Mesothelial cell of epicardium (in vitro differentiated cells): Measurements from ENCODE around the gene ENTPD8. TPM values are rescaled to one million over a fixed set of nuclear protein-coding genes. Genes with fewer than 3 reads are reported as not detected.

Source experiments
- DNase-seq, 2 experiments: peaks; one replicate each; pipeline ENCODE4 v3.0.0; 2021; ENCODE audit warnings: low spot score in 2 of 2; ENCODE audit not compliant: unreplicated experiment in 2 of 2
- H3K27ac Mint-ChIP-seq: 2 replicates; pipeline ENCODE4 v1.8.0; 2021; ENCODE audit warnings: mixed read lengths
- H3K27me3 Mint-ChIP-seq: 2 replicates; pipeline ENCODE4 v1.8.0; 2021; ENCODE audit warnings: low read depth, mixed read lengths
- H3K36me3 Mint-ChIP-seq: 2 replicates; pipeline ENCODE4 v1.8.0; 2021; ENCODE audit warnings: mixed read lengths
- H3K4me1 Mint-ChIP-seq: 2 replicates; pipeline ENCODE4 v1.8.0; 2021; ENCODE audit warnings: mixed read lengths
- H3K4me3 Mint-ChIP-seq: 2 replicates; pipeline ENCODE4 v1.8.0; 2021; ENCODE audit warnings: mild to moderate bottlenecking, moderate library complexity, mixed read lengths
- H3K9me3 Mint-ChIP-seq: 2 replicates; pipeline ENCODE4 v1.8.0; 2021; ENCODE audit warnings: mixed read lengths
- total RNA-seq: library from RNA; stranded (reverse); gene quantifications from 3 replicates; pipeline ENCODE4 v1.2.1, GENCODE V29; 2021
- TF ChIP-seq, protein P1 (sequence below): fragments of 200-600 bp; sonication (generic); IDR thresholded peaks from one replicate; pipeline ENCODE4 v1.5.0; 2021; ENCODE audit warnings: antibody characterized with exemption; ENCODE audit not compliant: unreplicated experiment

ENTPD8 gene
- total RNA-seq, 1 donor from 2014 or later, result 1.4 TPM

DNA sequence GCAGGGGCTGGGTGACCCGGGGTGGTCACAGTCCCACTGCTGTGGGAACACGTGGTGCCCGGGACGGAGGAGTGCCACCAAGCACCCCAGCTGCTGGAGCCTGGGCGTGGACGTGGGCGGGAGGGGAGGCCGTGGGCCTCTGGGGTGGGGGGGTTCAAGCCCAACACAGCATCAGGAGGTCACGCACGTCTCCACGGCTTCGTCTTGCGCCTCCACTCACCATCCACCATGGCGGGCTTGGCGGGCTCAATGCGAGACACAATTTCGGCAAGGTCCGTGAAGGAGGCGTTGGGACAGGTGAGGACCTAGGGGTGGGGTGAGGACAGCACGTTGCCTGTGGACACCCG is 20.1 kb upstream of the ENTPD8 start:
- Mint-ChIP-seq H3K4me3 (no peak overlapping the region), H3K4me1 (peaks cover 2% of the 10 kb centered on the region), H3K9me3 (no peaks in the 10 kb centered on the region), H3K36me3 (no peaks in the 10 kb centered on the region), H3K27ac (no peak overlapping the region), H3K27me3 (peaks cover 30% of the 10 kb centered on the region)
- DNase-seq, result no peak
- TF ChIP-seq, protein P1, sequence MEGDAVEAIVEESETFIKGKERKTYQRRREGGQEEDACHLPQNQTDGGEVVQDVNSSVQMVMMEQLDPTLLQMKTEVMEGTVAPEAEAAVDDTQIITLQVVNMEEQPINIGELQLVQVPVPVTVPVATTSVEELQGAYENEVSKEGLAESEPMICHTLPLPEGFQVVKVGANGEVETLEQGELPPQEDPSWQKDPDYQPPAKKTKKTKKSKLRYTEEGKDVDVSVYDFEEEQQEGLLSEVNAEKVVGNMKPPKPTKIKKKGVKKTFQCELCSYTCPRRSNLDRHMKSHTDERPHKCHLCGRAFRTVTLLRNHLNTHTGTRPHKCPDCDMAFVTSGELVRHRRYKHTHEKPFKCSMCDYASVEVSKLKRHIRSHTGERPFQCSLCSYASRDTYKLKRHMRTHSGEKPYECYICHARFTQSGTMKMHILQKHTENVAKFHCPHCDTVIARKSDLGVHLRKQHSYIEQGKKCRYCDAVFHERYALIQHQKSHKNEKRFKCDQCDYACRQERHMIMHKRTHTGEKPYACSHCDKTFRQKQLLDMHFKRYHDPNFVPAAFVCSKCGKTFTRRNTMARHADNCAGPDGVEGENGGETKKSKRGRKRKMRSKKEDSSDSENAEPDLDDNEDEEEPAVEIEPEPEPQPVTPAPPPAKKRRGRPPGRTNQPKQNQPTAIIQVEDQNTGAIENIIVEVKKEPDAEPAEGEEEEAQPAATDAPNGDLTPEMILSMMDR, result no peak

DNA sequence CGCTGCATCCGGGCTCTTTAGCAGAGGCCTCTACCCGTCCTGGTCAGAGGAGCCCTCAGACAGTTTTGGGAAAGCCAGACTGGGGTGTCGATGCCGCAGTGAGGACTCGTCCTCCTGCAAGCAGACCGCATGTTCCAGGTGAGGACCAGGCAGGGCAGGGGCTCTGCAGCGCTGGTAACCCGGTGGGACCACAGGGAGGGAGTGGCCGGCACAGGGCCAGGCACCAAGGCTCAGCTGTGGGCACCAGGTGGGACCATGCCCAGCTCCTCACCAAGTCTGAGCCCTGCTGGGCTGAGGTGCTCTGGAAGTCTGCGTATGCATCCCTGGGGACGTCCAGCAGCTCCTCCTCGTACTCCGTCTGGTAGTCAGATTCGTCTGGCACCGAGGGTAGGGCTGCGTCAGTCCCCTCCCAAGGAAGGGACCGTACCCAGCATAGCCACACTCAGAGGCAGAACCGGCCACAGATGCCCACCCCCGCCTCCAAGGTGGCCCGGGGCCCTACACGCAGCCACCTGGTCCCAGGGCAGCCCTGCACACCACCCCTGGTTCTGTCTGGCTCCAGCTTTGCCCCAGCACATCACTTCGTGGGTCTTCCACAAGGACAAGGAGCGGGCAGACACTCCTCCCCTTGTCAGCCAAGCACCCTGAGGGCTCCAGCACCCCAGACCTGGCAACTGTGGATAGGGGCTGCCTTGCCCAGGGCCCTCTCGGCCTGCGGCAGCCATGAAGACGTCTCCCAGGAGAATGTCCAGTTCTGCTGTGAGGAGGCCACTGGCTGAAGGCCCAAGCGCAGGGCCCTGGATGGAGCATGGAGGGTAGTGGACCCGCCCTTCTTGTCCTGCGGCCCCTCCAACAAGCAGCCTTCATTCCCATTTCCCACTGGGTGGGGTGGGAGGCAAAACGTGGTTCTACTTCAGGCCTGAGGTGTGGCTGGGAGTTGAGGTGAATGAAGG is 19.5 kb upstream of the ENTPD8 start:
- Mint-ChIP-seq H3K9me3 (no peaks in the 10 kb centered on the region), H3K4me3 (no peak overlapping the region), H3K27ac (no peak overlapping the region), H3K4me1 (peaks cover 4% of the 10 kb centered on the region), H3K27me3 (peaks cover 26% of the 10 kb centered on the region), H3K36me3 (peaks cover 3% of the 10 kb centered on the region)
- TF ChIP-seq, protein P1, result no peak
- DNase-seq, result no peak

DNA sequence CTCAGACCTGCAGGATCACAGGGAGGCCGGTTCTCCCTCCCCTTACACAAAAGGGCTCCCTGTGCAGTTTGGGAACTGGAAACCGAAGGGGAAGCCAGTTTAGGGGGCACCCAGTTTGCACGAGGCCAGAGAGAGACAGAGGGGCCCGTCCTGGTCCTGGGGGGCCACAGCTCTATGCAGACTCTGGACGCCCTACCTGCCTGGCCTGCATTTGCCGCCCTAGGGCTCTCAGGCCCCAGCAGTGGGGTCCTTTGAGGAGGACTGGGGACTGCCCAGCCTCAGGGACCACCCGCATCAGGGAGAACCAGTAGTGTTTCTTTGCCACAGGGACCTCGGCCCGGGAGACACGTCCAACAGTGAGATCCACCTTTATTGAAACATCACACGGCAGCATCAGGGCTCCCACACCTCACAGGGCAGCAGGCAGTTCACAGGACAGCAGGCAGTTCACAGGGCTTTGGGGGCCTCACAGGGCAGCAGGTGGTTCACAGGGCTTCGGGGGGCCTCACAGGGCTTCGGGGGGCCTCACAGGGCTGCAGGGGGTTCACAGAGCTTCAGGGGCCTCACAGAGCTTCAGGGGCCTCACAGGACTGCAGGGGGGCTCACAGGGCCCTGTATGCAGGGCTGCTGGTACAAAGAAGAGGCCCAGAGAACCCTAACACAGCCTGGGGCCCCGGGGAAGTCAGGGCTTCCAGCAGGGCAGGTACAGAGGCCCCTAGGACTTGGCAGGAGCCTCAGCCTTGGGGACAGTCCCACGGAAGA is 18.6 kb upstream of the ENTPD8 start:
- Mint-ChIP-seq H3K36me3 (peaks cover 3% of the 10 kb centered on the region), H3K27me3 (peaks cover 24% of the 10 kb centered on the region), H3K27ac (no peak overlapping the region), H3K4me1 (peaks cover 4% of the 10 kb centered on the region), H3K4me3 (peak overlapping the region; percentile 55), H3K9me3 (no peaks in the 10 kb centered on the region)
- DNase-seq, result peak in 1 of 2 experiments; percentile 35
- TF ChIP-seq, protein P1, result no peak

DNA sequence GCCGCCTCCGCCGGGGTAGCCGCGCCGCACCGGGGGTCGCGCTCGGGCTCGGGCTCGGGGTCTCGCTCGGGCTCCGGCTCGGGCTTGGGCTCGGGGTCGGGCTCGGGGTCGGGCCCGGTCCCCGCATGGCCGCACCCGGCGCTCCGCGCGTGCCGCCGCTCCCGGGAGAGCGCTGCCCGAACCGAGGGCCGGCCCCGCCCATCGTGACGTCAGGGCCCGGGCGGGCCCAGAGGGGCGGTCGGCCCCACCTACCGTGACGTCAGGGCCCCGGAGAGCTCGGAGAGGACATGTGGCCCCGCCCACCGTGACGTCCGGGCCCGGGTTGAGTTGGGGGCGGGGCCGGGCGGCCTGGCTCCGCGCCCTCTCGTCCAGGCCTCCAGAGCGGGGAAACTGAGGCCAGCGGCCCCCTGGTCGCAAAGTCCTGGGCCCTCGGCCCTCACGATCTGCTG is 18.0 kb upstream of the ENTPD8 start, which contains the start of gene NSMF:
NSMF (minus strand) TSS at position 183 of the 449 bp plus-strand sequence. CDS start 232 bp downstream, outside the sequence.
- Mint-ChIP-seq H3K36me3 (peaks cover 3% of the 10 kb centered on the region), H3K27ac (no peak within 1 kb of the TSS), H3K4me3 (peak within 1 kb of the TSS; percentile 55), H3K27me3 (peaks cover 24% of the 10 kb centered on the region), H3K4me1 (peaks cover 10% of the 10 kb centered on the region), H3K9me3 (no peaks in the 10 kb centered on the region)
- peak; percentile 98 for DNase-seq
- TF ChIP-seq, protein P1, result no peak

DNA sequence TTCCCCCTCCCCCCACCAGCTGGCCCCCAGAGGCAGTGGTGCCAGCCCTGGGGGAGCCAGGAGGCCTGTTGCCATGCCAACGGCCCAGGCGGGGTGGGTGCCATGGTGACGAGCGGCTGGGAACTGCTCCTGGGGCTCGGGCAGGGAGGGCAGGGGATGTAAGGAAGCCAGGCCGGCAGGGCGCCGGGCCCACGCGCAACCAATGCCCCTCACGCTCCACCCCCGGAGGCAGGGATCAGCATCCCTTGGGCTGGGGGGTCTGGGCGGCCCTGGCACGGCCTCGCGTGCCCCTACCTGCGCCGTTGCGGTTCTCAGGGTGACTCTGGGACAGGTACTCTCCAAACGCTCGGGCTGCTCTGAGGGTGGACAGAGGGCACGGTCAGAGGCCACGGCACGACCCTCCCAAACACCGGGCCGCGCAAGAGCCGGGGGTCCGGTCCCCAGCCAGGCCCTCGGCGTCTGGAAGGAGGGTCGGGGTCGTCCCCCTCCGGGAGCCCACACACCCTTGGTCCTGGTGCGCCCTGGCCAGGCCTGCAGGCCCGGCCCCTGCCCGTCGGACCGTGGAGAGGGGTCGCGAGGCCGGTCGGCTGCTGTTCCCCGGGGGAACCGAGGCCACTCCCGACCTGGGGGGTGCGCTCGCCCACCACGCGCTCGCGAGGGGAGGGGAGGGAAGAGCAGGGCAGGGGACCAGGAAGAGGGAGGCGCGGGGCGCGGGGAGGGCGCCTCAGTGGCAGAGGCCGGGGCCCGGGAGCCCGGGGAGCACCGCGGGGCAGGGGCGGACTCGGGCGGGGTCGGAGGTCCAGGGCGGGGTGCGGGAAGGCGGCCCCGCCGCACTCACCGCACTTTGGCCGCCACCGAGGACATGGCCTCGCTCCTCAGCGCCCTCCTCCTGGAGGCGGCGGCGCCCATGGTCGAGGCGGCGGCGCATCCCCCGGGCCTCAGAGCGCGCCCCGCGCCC is 17.3 kb upstream of the ENTPD8 start:
- H3K27ac Mint-ChIP-seq, result no peak overlapping the region
- peak in 1 of 2 experiments; percentile 19 for DNase-seq
- peaks cover 13% of the 10 kb centered on the region for H3K4me1 Mint-ChIP-seq
- H3K4me3 Mint-ChIP-seq, result peak overlapping the region; percentile 52
- H3K36me3 Mint-ChIP-seq, result peaks cover 3% of the 10 kb centered on the region
- H3K9me3 Mint-ChIP-seq, result no peaks in the 10 kb centered on the region
- TF ChIP-seq, protein P1, result no peak
- H3K27me3 Mint-ChIP-seq, result peaks cover 22% of the 10 kb centered on the region
